ENCODE results near the gene TBC1D9. TPM values are rescaled to one million over a fixed set of nuclear protein-coding genes. Genes with fewer than 3 reads are reported as not detected.

The TBC1D9 gene
- polyA plus RNA-seq, 3 donors = 63.1 to 66.2 (median 64.6) TPM

- DNase-seq (ENCODE audit: low read depth in 3 of 3, low spot score in 2 of 3) = no peak
Measured at GRCh38 chr4:140628016-140628415, 128.2 kb downstream of the TBC1D9 start.

GRCh38 chr4:140626661-140627376, 129.4 kb downstream of the TBC1D9 start:
- DNase-seq (ENCODE audit: low read depth in 3 of 3, low spot score in 2 of 3) = no peak

DNA sequence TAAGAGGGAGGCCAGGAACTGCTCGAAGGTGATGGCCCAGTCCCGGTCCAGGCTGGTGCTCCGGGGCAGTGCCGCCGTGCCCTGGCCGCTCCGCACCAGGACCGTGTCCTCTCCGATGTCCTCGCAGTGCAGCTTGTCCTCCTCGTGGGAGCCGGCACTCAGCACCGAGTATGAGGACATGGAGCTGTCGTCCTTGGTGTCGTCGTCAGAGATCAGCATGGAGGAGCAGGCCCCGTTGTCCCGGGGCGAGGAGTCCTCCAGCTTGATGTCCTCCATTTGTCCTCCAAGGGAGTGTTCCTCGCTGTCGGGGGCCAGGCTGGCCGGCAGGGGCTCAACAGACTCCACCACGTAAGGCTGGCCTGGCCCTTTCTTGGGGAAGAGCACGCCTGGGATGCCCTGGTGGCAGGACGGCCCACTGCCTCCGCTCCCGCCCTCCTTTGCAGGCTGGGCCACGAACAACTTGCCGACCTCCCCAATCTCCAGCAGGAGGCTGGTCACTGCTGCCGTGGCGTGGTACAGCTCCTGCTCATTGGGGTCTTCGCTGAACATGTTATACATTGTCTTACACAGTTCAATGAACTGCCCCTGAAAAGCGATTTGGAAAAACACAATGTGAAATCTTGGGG, 133.7 kb downstream of the TBC1D9 start:
- no peak for DNase-seq (ENCODE audit: low read depth in 3 of 3, low spot score in 2 of 3)

DNA sequence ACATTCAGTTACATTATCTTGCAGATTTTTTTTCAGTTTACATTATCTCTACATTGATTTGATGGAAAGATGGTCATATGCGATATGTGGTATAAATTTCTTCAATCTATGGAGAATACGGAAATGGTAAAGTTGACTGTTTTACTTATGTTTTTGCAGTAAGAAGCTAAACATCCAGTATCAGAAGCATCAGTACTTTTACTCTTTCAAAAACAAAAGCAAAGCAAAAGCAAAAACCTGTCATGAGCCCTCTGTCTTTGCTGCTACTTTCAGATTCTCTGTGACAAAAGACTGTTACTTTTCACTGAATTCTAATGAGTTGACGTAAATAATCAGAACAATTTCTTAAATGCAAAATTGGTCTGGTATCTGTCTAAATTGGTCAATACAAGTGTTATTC, 135.0 kb downstream of the TBC1D9 start:
- no peak for DNase-seq (ENCODE audit: low read depth in 3 of 3, low spot score in 2 of 3)

GRCh38 chr4:140617499-140618248, 138.5 kb downstream of the TBC1D9 start:
- DNase-seq (ENCODE audit: low read depth in 3 of 3, low spot score in 2 of 3) = no peak

- DNase-seq (ENCODE audit: low read depth in 3 of 3, low spot score in 2 of 3) = no peak
Measured at GRCh38 chr4:140615451-140615850, 140.7 kb downstream of the TBC1D9 start.

DNA sequence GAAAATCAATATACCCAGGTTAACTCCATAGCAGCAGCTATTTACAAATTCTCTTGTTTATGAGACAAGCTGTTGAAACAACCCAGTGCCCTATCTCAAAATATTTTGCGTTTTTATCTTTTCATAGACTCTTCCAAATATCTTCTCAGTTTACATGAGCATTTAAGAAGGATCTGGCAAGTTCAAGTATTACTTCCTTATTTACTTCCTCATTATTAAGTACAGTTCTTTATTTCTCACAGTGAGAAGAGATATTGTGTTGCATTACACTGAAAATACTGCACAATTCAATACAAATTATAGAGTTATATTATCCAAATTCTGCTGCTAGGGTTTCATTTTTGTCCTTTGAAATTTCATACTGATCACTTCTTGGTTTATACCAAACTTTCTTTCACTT, 143.8 kb downstream of the TBC1D9 start:
- DNase-seq (ENCODE audit: low read depth in 3 of 3, low spot score in 2 of 3) = no peak

DNA sequence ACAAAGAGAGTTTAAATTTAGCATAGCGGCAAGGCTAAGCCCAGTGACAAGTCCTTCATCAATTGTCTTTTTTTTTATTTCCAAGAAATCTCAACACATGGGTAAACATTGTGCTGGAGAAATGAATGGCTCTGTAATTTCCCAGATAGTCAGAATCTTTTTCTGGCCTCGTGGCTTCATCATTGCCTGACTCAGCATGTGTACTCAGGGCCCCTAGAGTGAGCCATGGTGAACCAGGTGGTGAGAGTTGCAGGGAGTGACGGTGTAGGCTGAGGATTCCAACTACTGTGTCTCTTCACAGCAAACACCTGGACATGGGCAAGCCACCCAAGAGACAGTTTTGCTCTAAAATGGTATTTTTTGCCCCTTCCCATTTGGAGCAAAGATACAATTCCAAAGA, 144.3 kb downstream of the TBC1D9 start:
- no peak for DNase-seq (ENCODE audit: low read depth in 3 of 3, low spot score in 2 of 3)

- peak; percentile 54 to 64 (median 54) for DNase-seq (ENCODE audit: low read depth in 3 of 3, low spot score in 2 of 3)
Measured at GRCh38 chr4:140609548-140610425, 146.4 kb downstream of the TBC1D9 start.

- DNase-seq (ENCODE audit: low read depth in 3 of 3, low spot score in 2 of 3) = no peak
Measured at GRCh38 chr4:140607852-140608251, 148.3 kb downstream of the TBC1D9 start.

- no peak for DNase-seq (ENCODE audit: low read depth in 3 of 3, low spot score in 2 of 3)
Measured at GRCh38 chr4:140604544-140604943, 151.6 kb downstream of the TBC1D9 start.

- DNase-seq (ENCODE audit: low read depth in 3 of 3, low spot score in 2 of 3) = no peak
Measured at GRCh38 chr4:140603286-140603685, 152.9 kb downstream of the TBC1D9 start.

GRCh38 chr4:140602714-140603113, 153.5 kb downstream of the TBC1D9 start:
- DNase-seq (ENCODE audit: low read depth in 3 of 3, low spot score in 2 of 3) = no peak

- no peak for DNase-seq (ENCODE audit: low read depth in 3 of 3, low spot score in 2 of 3)
Measured at GRCh38 chr4:140600408-140600807, 155.8 kb downstream of the TBC1D9 start.

DNA sequence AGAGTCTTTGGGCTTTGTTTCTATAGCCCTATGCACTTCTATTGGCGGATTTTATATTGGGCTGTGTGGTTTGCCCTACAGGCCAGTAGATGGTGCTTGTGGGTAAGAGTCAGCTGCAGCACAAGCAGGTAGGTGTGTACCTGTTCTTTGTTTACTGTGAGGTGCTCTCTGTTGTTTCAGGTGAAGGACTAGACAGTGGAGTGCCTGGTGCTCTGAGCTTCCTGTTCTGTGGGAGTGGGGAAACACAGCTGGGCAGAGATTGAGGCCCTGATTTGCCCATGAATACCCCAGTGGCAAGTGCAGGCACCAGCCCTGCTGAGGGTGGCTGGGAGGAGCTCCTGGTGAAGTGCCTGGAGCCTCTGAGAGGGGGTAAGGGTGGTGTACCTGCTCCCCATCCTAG, 161.1 kb downstream of the TBC1D9 start:
- DNase-seq (ENCODE audit: low read depth in 3 of 3, low spot score in 2 of 3) = no peak

DNA sequence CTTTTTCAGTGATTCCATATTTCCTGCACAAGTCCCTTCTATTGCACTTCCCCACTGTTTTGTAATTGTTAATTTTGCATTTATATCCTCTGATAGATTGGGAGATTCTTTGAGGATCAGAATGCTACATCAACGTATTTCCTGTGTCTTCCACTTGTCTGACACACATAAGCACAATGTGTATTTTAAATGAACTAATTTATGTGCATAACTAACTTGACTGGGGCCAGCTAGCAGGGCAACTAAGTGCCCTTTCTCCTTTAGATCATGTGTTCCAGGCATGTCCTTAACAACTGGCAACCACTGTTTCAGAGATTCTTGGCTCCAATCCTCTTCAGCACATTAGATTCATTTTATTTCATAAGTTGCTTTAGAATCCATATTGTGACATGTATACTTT, 171.7 kb downstream of the TBC1D9 start:
- DNase-seq (ENCODE audit: low read depth in 3 of 3, low spot score in 2 of 3) = no peak

DNA sequence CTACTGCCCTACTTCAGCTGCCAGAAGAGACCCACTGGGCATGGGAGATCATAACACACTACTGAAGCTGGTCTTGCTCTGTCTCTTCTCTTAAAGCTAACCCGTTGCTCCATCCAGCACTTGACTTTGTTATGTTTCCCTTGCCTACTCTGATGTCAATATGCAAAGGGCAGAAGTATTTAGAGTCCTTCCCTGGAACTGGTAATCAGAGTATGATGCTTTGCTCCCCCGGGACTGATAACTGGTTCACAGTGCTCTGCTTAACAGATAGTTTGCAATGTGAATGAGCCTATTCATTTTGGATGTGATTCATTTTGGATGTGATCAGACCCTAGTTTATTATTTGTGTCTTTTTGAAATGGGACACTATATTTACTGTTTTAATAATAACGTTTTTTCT, 175.1 kb downstream of the TBC1D9 start:
- no peak for DNase-seq (ENCODE audit: low read depth in 3 of 3, low spot score in 2 of 3)

DNA sequence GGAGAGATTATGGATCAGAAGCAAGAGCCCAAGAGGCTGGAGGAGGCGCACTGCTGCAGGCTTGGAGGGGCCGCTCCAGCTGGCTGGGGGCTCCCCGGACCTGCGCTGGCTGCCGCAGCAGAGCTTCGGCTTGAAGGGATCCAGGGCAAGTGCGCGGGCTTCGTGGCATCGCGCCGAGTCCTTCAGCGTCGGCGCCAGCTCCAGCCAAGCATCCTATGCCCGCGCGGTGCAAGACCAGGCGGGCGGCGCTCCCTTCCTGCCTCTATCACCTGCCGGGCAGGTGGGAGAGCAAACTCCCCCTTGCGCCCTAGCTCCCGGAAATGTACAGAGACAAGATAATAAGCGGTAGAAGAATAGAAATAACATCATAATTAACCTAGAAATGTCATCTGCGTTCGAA, 176.9 kb downstream of the TBC1D9 start:
- DNase-seq (ENCODE audit: low read depth in 3 of 3, low spot score in 2 of 3) = no peak

DNA sequence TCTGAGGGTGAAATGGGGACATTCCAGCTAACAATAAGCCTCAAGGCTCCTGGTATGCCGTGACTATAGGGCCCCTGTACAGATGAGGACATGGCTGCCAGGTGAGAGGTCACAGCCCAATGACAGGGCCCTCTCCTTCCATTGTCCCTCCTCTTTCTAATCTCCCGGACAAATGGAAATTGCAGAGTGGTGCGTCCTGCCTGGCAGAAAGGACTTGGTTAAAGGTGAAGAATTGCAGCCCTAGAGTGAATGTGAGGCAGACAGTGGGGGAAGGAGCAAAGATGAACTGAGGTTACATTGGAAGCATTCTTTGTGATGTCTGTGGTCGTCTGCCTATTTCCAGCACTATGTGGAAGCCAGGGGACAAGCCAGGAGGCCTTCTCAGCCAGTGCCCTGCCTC, 180.7 kb downstream of the TBC1D9 start:
- no peak for DNase-seq (ENCODE audit: low read depth in 3 of 3, low spot score in 2 of 3)

- DNase-seq (ENCODE audit: low read depth in 3 of 3, low spot score in 2 of 3) = no peak
Measured at GRCh38 chr4:140571620-140572019, 184.6 kb downstream of the TBC1D9 start.

Data from right renal cortex interstitium (tissue), 3 donors.